HG03045 (cell line): Measurements from ENCODE around the gene TERF2IP.

Experiments
- ATAC-seq: cut with Tn5 transposase; IDR thresholded peaks from one replicate; pipeline ENCODE4 v1.9.1; 2021; ENCODE audit warnings: mild to moderate bottlenecking, moderate library complexity; ENCODE audit not compliant: unreplicated experiment

The TERF2IP gene

GRCh38 chr16:75632857-75633256, 14.7 kb upstream of the TERF2IP start:
- ATAC-seq = no peak

GRCh38 chr16:75635036-75635435, 12.5 kb upstream of the TERF2IP start:
- no peak for ATAC-seq

GRCh38 chr16:75640598-75640997, 7.0 kb upstream of the TERF2IP start:
- ATAC-seq = no peak

GRCh38 chr16:75644240-75645012, 3.1 kb upstream of the TERF2IP start:
- no peak for ATAC-seq

- ATAC-seq = peak; percentile 25
These were observed 471 bp upstream of the TERF2IP start for GRCh38 chr16:75647112-75647491.

GRCh38 chr16:75648265-75649076, 898 bp downstream of the TERF2IP start:
- peak; percentile 41 for ATAC-seq

GRCh38 chr16:75653922-75654321, 6.3 kb downstream of the TERF2IP start:
- ATAC-seq = no peak

- ATAC-seq = no peak
These were observed 10.6 kb downstream of the TERF2IP start for GRCh38 chr16:75658175-75658574.

- ATAC-seq = no peak
These were observed 12.7 kb downstream of the TERF2IP start for GRCh38 chr16:75660321-75660720.

GRCh38 chr16:75660726-75661302, 13.2 kb downstream of the TERF2IP start:
- ATAC-seq = no peak

GRCh38 chr16:75667503-75667902, 19.9 kb downstream of the TERF2IP start:
- no peak for ATAC-seq

- no peak for ATAC-seq
These were observed 29.3 kb downstream of the TERF2IP start, which contains the start of gene CPHXL2 for GRCh38 chr16:75676909-75677308. CPHXL2 (minus strand) TSS chr16:75677009; CDS start chr16:75676999, 10 bp downstream.

- no peak for ATAC-seq
These were observed 31.8 kb downstream of the TERF2IP start for GRCh38 chr16:75679366-75679765.

GRCh38 chr16:75682308-75682707, 34.7 kb downstream of the TERF2IP start:
- no peak for ATAC-seq

GRCh38 chr16:75687361-75687760, 39.8 kb downstream of the TERF2IP start:
- ATAC-seq = no peak

- ATAC-seq = no peak
These were observed 48.1 kb downstream of the TERF2IP start for GRCh38 chr16:75695708-75696107.

- ATAC-seq = no peak
These were observed 50.0 kb downstream of the TERF2IP start for GRCh38 chr16:75697571-75697970.

- no peak for ATAC-seq
These were observed 53.8 kb downstream of the TERF2IP start, which contains the start of gene DUXB for GRCh38 chr16:75701361-75701760. DUXB (minus strand) TSS chr16:75701461; CDS start chr16:75701418, 43 bp downstream.

GRCh38 chr16:75702242-75702641, 54.7 kb downstream of the TERF2IP start:
- no peak for ATAC-seq

- no peak for ATAC-seq
These were observed 55.7 kb downstream of the TERF2IP start for GRCh38 chr16:75703306-75703705.
